GM21447 (cell line): ENCODE measurements around the gene RNF208.
"Not testable (repeated sequence)": the region's sequence is repeated elsewhere in the genome, so short reads cannot be mapped to it uniquely, and the experiment has no call there.

ENCODE experiments used
- ATAC-seq: cut with Tn5 transposase; IDR thresholded peaks from one replicate; pipeline ENCODE4 v1.9.1; 2021; ENCODE audit not compliant: unreplicated experiment

The RNF208 gene, protein sequence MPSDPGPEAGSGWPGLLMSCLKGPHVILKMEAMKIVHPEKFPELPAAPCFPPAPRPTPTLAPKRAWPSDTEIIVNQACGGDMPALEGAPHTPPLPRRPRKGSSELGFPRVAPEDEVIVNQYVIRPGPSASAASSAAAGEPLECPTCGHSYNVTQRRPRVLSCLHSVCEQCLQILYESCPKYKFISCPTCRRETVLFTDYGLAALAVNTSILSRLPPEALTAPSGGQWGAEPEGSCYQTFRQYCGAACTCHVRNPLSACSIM

GRCh38 chr9:137222190-137223077, at the start of gene RNF208:
Gene RNF208, minus strand, starts transcription at chr9:137222240. Its CDS starts 1,028 bp downstream, at chr9:137221212.
- no peak for ATAC-seq

DNA sequence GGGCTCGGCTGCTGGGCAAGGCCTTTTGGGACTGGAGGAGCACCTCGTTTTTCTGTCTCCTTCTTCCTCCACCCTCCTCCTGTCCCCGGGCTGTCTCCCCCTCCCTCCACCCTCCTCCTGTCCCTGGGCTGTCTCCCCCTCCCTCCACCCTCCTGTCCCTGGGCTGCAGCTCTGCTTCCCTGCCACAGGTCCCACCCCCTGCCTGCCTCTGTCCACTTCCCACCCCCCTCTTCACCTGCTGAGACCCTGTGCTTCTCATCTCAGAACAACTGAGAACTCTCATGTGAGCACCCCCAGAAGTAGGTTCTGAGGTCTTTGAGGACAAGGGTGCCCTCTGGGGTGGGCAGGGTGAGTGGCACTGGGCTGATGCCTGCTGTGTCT, 49.6 kb upstream of the RNF208 start:
- ATAC-seq = no peak

DNA sequence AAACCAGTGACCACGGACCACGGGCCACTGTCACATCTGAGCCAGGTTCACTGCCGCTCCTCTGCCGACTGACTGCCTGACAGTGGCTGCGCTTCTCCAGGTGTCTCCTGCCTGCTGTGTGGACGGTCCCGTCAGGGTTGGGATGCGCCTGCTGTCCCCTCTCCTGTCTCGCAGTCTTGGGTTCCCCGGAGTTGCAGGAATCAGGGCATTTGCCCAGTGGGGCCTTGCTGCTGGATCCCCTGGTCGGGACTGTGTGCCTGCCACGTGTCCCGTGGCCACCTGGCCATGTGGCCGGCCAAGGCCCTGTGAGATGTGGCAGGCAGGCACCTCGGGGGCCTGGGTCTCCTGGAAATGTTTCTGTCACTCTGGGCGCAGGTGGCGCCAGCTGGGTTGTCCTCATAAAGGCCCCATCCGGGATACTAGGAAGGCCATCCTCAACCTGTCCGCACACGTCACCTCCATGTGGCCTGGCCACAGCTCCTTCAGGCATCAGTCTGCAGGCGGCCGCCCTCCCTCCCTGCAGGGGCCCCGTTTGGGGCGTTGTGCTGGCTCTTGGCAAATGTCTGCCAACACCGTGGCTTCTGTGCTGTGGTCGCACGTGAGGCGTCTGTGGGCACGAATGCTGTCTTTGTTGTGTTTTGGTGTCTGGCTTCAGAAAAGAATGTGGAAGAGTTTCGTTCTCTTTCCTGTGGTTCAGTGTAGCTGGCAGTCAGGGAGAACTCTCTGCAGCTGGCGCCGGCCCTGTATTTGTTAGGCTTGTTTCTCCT, 49.1 kb upstream of the RNF208 start:
- no peak for ATAC-seq

- ATAC-seq = no peak
Observed at GRCh38 chr9:137269231-137269772, 47.3 kb upstream of the RNF208 start.

DNA sequence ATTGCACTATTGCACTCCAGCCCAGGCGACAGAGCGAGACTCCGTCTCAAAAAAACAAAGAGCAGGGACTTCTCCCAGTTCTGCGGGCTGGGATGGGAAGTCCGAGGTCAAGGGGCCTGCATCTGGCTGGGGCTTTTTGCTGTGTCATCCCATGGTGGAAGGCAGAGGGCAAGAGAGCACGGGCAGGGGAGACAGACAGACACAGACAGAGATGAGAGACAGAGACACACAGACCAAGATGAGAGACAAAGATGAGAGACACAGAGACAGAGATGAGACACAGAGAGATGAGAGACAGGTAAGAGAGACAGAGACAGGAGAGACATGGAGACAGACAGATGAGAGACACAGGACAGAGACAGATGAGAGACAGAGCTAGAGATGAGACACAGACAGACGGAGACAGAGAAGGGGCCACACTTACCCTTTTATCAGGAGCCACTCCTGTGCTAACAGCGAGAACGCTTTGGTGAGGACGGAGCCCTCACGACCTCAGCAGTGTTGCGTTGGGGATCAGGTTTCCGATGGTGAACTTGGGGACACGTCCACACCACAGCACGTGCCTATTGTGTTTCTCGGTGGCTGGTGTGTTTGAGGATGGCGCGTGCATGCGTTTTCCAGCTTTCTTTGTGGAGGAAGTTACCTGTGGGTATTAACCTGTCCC, 46.6 kb upstream of the RNF208 start:
- no peak for ATAC-seq

DNA sequence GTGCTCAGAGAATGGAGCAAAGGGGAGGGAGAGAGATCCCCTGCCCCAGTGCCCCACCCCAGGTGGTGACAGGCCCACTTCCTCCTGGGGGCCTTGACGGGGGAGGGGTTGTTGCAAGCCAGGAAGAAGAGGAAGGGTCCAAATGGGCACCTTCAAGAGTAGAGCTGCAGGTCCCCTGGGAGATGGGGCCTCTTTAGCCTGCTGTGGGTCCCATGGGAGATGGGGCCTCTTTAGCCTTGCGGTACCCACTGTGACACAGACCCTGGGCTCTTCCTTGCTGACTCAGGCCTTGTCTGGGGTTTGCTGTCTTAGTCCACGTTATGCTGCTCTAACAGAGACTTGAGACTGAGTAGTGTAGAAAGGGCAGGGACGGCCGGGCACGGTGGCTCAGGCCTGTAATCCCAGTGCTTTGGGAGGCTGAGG, 45.9 kb upstream of the RNF208 start:
- peak; percentile 43 for ATAC-seq

GRCh38 chr9:137266585-137267453, 44.8 kb upstream of the RNF208 start:
- ATAC-seq = no peak

DNA sequence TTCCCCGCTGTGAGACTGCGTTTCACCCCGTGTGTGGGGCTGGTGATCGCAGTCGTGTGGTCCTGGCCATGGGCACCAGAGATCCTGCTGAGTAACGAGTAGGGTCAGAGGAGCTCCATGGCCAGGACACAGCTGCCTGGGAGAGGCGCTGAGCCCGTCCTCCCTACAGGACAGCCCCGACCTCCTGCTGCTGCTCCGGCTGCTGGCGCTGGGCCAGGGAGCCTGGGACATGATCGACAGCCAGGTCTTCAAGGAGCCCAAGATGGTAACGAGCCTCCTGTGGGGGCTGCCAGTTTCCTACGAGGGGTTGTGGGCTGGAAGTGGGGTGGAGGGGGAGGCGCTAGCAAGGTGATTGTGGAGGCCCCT, 44.1 kb upstream of the RNF208 start:
- no peak for ATAC-seq

DNA sequence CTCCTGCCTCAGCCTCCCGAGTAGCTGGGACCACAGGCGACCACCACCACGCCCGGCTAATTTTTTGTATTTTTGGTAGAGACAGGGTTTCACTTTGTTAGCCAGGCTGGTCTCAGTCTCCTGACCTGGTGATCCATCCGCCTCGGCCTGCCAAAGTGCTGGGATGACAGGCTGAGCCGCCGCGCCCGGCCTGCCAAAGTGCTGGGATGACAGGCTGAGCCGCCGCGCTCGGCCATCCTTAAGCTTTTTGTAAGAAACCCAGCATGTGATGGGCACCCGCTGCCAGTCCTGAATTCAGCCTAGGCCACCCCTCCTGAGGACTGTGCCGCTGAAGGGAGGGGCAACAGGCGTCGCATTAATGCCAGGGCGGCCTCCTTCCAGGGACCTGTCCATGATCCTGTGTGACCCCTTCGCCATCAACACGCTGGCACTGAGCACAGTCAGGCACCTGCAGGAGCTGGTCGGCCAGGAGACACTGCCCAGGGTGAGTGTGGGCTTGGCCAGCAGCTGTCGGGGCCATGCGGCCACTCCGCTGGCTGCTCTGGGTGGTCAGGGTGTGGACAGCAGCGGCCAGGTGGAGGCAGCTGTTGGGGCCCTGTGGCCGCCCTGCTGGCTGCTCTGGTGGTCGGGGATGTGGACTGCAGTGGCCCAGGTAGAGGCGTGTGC, 43.6 kb upstream of the RNF208 start:
- ATAC-seq = no peak

DNA sequence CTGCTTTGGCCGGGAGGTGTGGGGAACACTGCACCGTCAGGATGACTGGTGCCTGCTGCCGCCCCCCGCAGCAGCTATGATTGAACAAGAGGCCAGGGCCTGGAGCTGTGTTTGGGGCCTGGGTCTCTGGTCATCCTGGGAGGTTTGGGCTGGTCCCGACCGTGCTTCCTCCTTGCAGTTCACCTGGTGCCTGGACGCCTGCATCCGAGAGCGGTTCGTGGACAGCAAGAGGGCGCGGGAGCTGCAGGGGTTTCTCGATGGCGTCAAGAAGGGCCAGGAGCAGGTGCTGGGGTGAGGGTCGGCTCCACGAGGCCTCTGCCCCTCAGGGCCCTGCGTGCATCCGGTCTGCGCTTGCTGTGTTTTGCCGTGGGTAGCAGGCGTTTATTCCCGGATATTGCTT, 42.0 kb upstream of the RNF208 start:
- ATAC-seq = no peak

- ATAC-seq = no peak
Observed at GRCh38 chr9:137263506-137263905, 41.5 kb upstream of the RNF208 start.

DNA sequence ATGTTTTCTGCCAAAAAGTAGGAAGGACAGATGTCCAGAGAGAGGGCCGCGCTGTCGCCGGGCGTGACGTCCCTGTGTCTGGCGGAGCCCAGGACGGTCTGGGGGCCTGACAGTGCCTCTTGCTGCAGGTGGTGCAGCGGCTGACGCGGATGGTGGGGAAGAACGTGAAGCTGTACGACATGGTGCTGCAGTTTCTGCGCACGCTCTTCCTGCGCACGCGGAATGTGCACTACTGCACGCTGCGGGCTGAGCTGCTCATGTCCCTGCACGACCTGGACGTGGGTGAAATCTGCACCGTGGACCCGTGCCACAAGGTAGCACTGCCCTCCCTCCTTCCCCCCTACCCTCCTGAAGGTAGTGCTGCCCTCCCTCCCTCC, 40.9 kb upstream of the RNF208 start:
- no peak for ATAC-seq

DNA sequence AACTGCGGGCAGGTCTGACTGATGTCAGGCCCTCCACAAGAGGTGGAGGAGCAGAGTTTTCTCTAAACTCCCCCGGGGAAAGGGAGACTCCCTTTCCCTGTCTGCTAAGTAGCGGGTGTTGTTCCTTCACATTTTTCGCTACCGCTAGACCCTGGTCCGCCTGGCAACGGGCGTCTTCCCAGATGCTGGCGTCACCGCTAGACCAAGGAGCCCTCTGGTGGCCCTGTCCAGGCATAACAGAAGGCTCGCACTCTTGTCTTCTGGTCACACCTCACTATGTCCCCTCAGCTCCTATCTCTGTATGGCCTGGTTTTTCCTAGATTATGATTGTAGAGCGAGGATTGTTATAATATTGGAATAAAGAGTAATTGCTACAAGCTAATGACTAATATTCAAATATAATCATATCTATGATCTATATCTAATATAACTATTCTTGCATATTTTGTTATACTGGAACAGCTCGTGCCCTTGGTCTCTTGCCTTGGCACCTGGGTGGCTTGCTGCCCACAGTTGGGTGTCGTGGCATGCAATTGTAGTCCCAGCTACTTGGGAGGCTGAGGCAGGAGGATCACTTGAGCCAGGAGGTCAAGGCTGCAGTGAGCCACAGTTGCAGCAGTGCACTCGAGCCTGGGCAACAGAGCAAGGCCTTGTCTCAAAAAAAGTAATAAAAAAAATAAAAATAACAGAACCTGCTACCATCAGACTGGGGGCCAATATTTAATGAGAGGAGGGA, 40.3 kb upstream of the RNF208 start:
- not testable (repeated sequence) for ATAC-seq

- ATAC-seq = no peak
Observed at GRCh38 chr9:137256856-137257255, 34.8 kb upstream of the RNF208 start.

DNA sequence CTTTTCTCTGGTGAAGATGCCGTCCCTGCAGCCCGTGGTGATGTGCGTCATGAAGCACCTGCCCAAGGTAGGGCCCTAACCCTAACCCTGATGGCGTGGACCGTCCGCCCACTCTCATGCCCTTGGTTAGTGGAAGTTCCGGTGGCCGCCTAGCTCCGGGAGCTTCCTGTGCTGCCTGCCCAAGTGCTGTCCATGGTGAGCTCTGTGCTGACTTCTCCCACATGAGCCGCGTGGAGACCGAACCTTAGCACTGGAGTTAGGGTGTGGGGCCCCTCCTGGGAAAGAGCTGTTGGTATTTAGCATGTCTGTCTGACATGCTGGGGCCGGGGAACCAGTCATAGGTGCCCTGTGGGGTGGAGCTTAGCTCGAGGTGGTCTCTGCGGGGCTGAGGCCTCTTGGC, 34.3 kb upstream of the RNF208 start:
- no peak for ATAC-seq

GRCh38 chr9:137255448-137256114, 33.5 kb upstream of the RNF208 start:
- ATAC-seq = no peak

- peak; percentile 73 for ATAC-seq
Observed at GRCh38 chr9:137254624-137255447, 32.8 kb upstream of the RNF208 start, which contains the start of gene NELFB. Gene NELFB, plus strand, starts transcription at chr9:137255327.
